ENCODE measurements around the gene AKT1S1. TPM values are rescaled to one million over a fixed set of nuclear protein-coding genes. Genes with fewer than 3 reads are reported as not detected.

AKT1S1 gene
- total RNA-seq, 2 experiments from 2014 or later, result 15.1 to 15.8 TPM

- Mint-ChIP-seq H3K4me1 (ENCODE audit: low read depth) (peaks cover 4% of the 10 kb centered on the region), H3K27ac (no peak overlapping the region), H3K36me3 (ENCODE audit: low read depth) (peaks cover 45% of the 10 kb centered on the region), H3K27me3 (no peaks in the 10 kb centered on the region), H3K4me3 (no peak overlapping the region), H3K9me3 (no peaks in the 10 kb centered on the region)
- H3K4me1 ChIP-seq (ENCODE audit: insufficient read depth, low read length), result peaks cover 4% of the 10 kb centered on the region
- POLR2A ChIA-PET, result no interaction called here
- TF ChIP-seq, protein P1, sequence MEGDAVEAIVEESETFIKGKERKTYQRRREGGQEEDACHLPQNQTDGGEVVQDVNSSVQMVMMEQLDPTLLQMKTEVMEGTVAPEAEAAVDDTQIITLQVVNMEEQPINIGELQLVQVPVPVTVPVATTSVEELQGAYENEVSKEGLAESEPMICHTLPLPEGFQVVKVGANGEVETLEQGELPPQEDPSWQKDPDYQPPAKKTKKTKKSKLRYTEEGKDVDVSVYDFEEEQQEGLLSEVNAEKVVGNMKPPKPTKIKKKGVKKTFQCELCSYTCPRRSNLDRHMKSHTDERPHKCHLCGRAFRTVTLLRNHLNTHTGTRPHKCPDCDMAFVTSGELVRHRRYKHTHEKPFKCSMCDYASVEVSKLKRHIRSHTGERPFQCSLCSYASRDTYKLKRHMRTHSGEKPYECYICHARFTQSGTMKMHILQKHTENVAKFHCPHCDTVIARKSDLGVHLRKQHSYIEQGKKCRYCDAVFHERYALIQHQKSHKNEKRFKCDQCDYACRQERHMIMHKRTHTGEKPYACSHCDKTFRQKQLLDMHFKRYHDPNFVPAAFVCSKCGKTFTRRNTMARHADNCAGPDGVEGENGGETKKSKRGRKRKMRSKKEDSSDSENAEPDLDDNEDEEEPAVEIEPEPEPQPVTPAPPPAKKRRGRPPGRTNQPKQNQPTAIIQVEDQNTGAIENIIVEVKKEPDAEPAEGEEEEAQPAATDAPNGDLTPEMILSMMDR (IDR thresholded peaks at IDR 0.05), result no peak
- peaks cover 0 to 3% of the 10 kb centered on the region in 2 experiments for H3K9me3 ChIP-seq (ENCODE audit: control insufficient read depth in 1 of 2, insufficient read depth in 1 of 2, low read length in 2 of 2)
- H3K27me3 ChIP-seq (ENCODE audit: control insufficient read depth in 1 of 2, insufficient read depth in 2 of 2, low read length in 2 of 2), result no peaks in the 10 kb centered on the region
- CTCF ChIA-PET, result no interaction called here
- H3K4me3 ChIP-seq (ENCODE audit: low read length), result no peak overlapping the region
- ATAC-seq (ENCODE audit: poor library complexity) (no peak), DNase-seq (no peak)
- H3K27ac ChIP-seq (ENCODE audit: low read depth in 1 of 2, low read length in 2 of 2), result no peak overlapping the region
- intact Hi-C loops (cut with DNase I, micrococcal nuclease), result no loop called here
- peaks cover 77% of the 10 kb centered on the region for H3K36me3 ChIP-seq (ENCODE audit: insufficient read depth, low read length)
Measured at GRCh38 chr19:49859682-49860335, 17.3 kb downstream of the AKT1S1 start.

GRCh38 chr19:49858088-49858985, 18.8 kb downstream of the AKT1S1 start:
- H3K36me3 ChIP-seq (ENCODE audit: insufficient read depth, low read length), result peaks cover 63% of the 10 kb centered on the region

DNA sequence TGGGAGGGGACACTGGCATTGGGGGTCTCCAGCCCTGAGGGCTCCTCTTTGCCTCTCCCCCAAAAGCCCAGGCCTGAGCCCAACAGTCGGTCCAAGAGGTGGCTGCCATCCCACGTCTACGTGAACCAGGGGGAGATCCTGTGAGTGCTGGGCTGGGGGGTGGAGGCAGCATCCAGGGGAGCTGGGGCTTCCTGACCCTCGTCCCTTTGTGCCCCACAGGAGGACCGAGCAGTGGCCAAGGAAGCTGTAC, 19.4 kb downstream of the AKT1S1 start:
- Mint-ChIP-seq H3K27ac (no peak overlapping the region), H3K9me3 (no peaks in the 10 kb centered on the region), H3K4me3 (no peak overlapping the region), H3K36me3 (ENCODE audit: low read depth) (peaks cover 27% of the 10 kb centered on the region), H3K27me3 (no peaks in the 10 kb centered on the region), H3K4me1 (ENCODE audit: low read depth) (peaks cover 5% of the 10 kb centered on the region)
- H3K36me3 ChIP-seq (ENCODE audit: insufficient read depth, low read length), result peaks cover 58% of the 10 kb centered on the region
- H3K9me3 ChIP-seq (ENCODE audit: control insufficient read depth in 1 of 2, insufficient read depth in 1 of 2, low read length in 2 of 2), result peaks cover 0 to 3% of the 10 kb centered on the region in 2 experiments
- intact Hi-C loops (cut with DNase I, micrococcal nuclease), result no loop called here
- TF ChIP-seq, protein P1 (IDR thresholded peaks at IDR 0.05), result no peak
- no peaks in the 10 kb centered on the region for H3K27me3 ChIP-seq (ENCODE audit: control insufficient read depth in 1 of 2, insufficient read depth in 2 of 2, low read length in 2 of 2)
- POLR2A ChIA-PET, result interaction anchor here (1.0 to 1.4 kb wide), 2 partner anchors 9 to 10 kb away, joined by 3 to 5 read pairs; no protein-coding TSS in a partner anchor
- DNase-seq (no peak), ATAC-seq (ENCODE audit: poor library complexity) (no peak)
- CTCF ChIA-PET, result no interaction called here
- H3K27ac ChIP-seq (ENCODE audit: low read depth in 1 of 2, low read length in 2 of 2), result no peak overlapping the region
- H3K4me1 ChIP-seq (ENCODE audit: insufficient read depth, low read length), result peaks cover 14% of the 10 kb centered on the region
- no peak overlapping the region for H3K4me3 ChIP-seq (ENCODE audit: low read length)

More at GRCh38 chr19:49858088-49858985, 18.8 kb downstream of the AKT1S1 start:
- peaks cover 3% of the 10 kb centered on the region for H3K4me1 Mint-ChIP-seq (ENCODE audit: low read depth)
- ATAC-seq (ENCODE audit: poor library complexity), result no peak
- Histone ChIP-seq H3K9me3 (ENCODE audit: control insufficient read depth in 1 of 2, insufficient read depth in 1 of 2, low read length in 2 of 2) (peaks cover 0 to 3% of the 10 kb centered on the region in 2 experiments), H3K27ac (ENCODE audit: low read depth in 1 of 2, low read length in 2 of 2) (no peak overlapping the region), H3K4me1 (ENCODE audit: insufficient read depth, low read length) (peaks cover 13% of the 10 kb centered on the region), H3K27me3 (ENCODE audit: control insufficient read depth in 1 of 2, insufficient read depth in 2 of 2, low read length in 2 of 2) (no peaks in the 10 kb centered on the region), H3K4me3 (ENCODE audit: low read length) (no peak overlapping the region)
- TF ChIP-seq, protein P1 (IDR thresholded peaks at IDR 0.05), result no peak
- CTCF ChIA-PET, result no interaction called here
- peak in 1 of 14 experiments; percentile 18 for DNase-seq
- no peak overlapping the region for H3K4me3 Mint-ChIP-seq
- no peaks in the 10 kb centered on the region for H3K9me3 Mint-ChIP-seq
- H3K36me3 Mint-ChIP-seq (ENCODE audit: low read depth), result peaks cover 30% of the 10 kb centered on the region
- intact Hi-C loops (cut with DNase I, micrococcal nuclease), result no loop called here
- POLR2A ChIA-PET, result interaction anchor here (1.0 to 1.4 kb wide), 2 partner anchors 8 to 10 kb away, joined by 3 to 5 read pairs; no protein-coding TSS in a partner anchor
- H3K27me3 Mint-ChIP-seq, result no peaks in the 10 kb centered on the region
- H3K27ac Mint-ChIP-seq, result no peak overlapping the region
